Muscle of arm (tissue), 14 donors: Measurements from ENCODE around the gene PPP1R3A. TPM values are rescaled to one million over a fixed set of nuclear protein-coding genes. Genes with fewer than 3 reads are reported as not detected.
"Not testable (repeated sequence)": the region's sequence is repeated elsewhere in the genome, so short reads cannot be mapped to it uniquely, and the experiment has no call there.

Experiments
- DNase-seq: peaks from one replicate; pipeline ENCODE4 v3.0.0-alpha.2; 2013
- long read RNA-seq, 11 donors: transcript quantifications; one replicate each; lab custom pipeline, GENCODE V29; 2026
- polyA plus RNA-seq, 12 donors: library from polyadenylated mRNA; unstranded; fragments of 120-200 nt; gene quantifications; one replicate each; pipeline ENCODE4 v1.2.1, GENCODE V29; 2013; ENCODE audit not compliant: insufficient read length in 12 of 12

Gene PPP1R3A
- polyA plus RNA-seq: 10 to 100 TPM in 11 of 12 donors, not detected in 1; 12.5 to 61.9 (median 41.6) TPM
- long read RNA-seq, donor 1: 0 reads
- long read RNA-seq, donor 2, full-length matches to known transcripts: 31 of 43 reads
- long read RNA-seq, donor 2, partial matches to known transcripts: 12 of 43 reads
- long read RNA-seq, donor 2, other reads (novel, unspliced or antisense): 0 of 43 reads
- long read RNA-seq, donor 3, full-length matches to known transcripts: 14 of 14 reads
- long read RNA-seq, donor 3, partial matches to known transcripts: 0 of 14 reads
- long read RNA-seq, donor 3, other reads (novel, unspliced or antisense): 0 of 14 reads
- long read RNA-seq, donor 4, full-length matches to known transcripts: 6 of 6 reads
- long read RNA-seq, donor 4, partial matches to known transcripts: 0 of 6 reads
- long read RNA-seq, donor 4, other reads (novel, unspliced or antisense): 0 of 6 reads
- long read RNA-seq, donor 5, full-length matches to known transcripts: 32 of 37 reads
- long read RNA-seq, donor 5, partial matches to known transcripts: 5 of 37 reads
- long read RNA-seq, donor 5, other reads (novel, unspliced or antisense): 0 of 37 reads
- long read RNA-seq, donor 6, full-length matches to known transcripts: 9 of 9 reads
- long read RNA-seq, donor 6, partial matches to known transcripts: 0 of 9 reads
- long read RNA-seq, donor 6, other reads (novel, unspliced or antisense): 0 of 9 reads
- long read RNA-seq, donor 7, full-length matches to known transcripts: 3 of 3 reads
- long read RNA-seq, donor 7, partial matches to known transcripts: 0 of 3 reads
- long read RNA-seq, donor 7, other reads (novel, unspliced or antisense): 0 of 3 reads
- long read RNA-seq, donor 8, full-length matches to known transcripts: 29 of 29 reads
- long read RNA-seq, donor 8, partial matches to known transcripts: 0 of 29 reads
- long read RNA-seq, donor 8, other reads (novel, unspliced or antisense): 0 of 29 reads
- long read RNA-seq, donor 9, full-length matches to known transcripts: 7 of 7 reads
- long read RNA-seq, donor 9, partial matches to known transcripts: 0 of 7 reads
- long read RNA-seq, donor 9, other reads (novel, unspliced or antisense): 0 of 7 reads
- long read RNA-seq, donor 10, full-length matches to known transcripts: 27 of 27 reads
- long read RNA-seq, donor 10, partial matches to known transcripts: 0 of 27 reads
- long read RNA-seq, donor 10, other reads (novel, unspliced or antisense): 0 of 27 reads
- long read RNA-seq, donor 11, full-length matches to known transcripts: 17 of 17 reads
- long read RNA-seq, donor 11, partial matches to known transcripts: 0 of 17 reads
- long read RNA-seq, donor 11, other reads (novel, unspliced or antisense): 0 of 17 reads

- DNase-seq: no peak
These were observed at the start of gene PPP1R3A for GRCh38 chr7:113918946-113919345. PPP1R3A (minus strand) TSS chr7:113919009; CDS start chr7:113918996, 13 bp downstream.

GRCh38 chr7:113963356-113963755 is 44.5 kb upstream of the PPP1R3A start:
- no peak for DNase-seq

GRCh38 chr7:113959910-113960309 is 41.1 kb upstream of the PPP1R3A start:
- DNase-seq: no peak

- DNase-seq: no peak
These were observed 36.3 kb upstream of the PPP1R3A start for GRCh38 chr7:113955157-113955556.

GRCh38 chr7:113953553-113953952 is 34.7 kb upstream of the PPP1R3A start:
- DNase-seq: no peak

- no peak for DNase-seq
These were observed 26.5 kb upstream of the PPP1R3A start for GRCh38 chr7:113945018-113945938.

- DNase-seq: no peak
These were observed 18.2 kb upstream of the PPP1R3A start for GRCh38 chr7:113936982-113937381.

GRCh38 chr7:113936535-113936934 is 17.7 kb upstream of the PPP1R3A start:
- no peak for DNase-seq

- DNase-seq: not testable (repeated sequence)
These were observed 10.6 kb upstream of the PPP1R3A start for GRCh38 chr7:113929389-113929788.

- DNase-seq: no peak
These were observed 9.3 kb upstream of the PPP1R3A start for GRCh38 chr7:113928112-113928511.

GRCh38 chr7:113922049-113922448 is 3.2 kb upstream of the PPP1R3A start:
- DNase-seq: no peak

- DNase-seq: no peak
These were observed 2.6 kb upstream of the PPP1R3A start for GRCh38 chr7:113921363-113921762.

- no peak for DNase-seq
These were observed 969 bp downstream of the PPP1R3A start for GRCh38 chr7:113917840-113918239.

GRCh38 chr7:113915956-113916355 is 2.9 kb downstream of the PPP1R3A start:
- DNase-seq: no peak

- peak; percentile 35 for DNase-seq
These were observed 5.9 kb downstream of the PPP1R3A start for GRCh38 chr7:113912876-113913275.

GRCh38 chr7:113907617-113908016 is 11.2 kb downstream of the PPP1R3A start:
- DNase-seq: no peak

GRCh38 chr7:113904521-113904920 is 14.3 kb downstream of the PPP1R3A start:
- no peak for DNase-seq

GRCh38 chr7:113892818-113893217 is 26.0 kb downstream of the PPP1R3A start:
- no peak for DNase-seq

- DNase-seq: no peak
These were observed 27.0 kb downstream of the PPP1R3A start for GRCh38 chr7:113891828-113892227.

- no peak for DNase-seq
These were observed 27.8 kb downstream of the PPP1R3A start for GRCh38 chr7:113891031-113891350.
